ENCODE measurements around the gene RPL29.

The RPL29 gene

DNA sequence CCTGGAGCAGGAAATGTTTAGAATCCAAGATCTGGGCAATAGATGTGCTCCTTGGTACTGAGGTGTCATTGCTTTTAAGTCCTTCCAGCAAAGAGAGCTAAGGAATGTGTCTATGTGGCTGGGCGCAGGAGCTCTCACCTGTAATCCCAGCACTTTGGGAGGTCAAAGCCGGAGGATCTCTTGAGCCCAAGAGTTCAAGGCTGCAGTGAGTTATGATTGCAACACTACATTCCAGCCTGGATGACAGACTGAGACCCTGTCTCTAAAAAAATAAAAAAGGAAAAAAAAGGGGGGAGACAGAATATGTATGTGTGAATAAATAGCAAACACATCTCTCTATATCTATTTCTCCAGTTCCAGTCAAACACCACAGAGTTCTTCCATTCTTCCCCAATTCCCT is 44.8 kb downstream of the RPL29 start:
- no peak overlapping the region for H3K4me3 ChIP-seq (ENCODE audit: low read depth, low read length)
- TF ChIP-seq, protein P1, sequence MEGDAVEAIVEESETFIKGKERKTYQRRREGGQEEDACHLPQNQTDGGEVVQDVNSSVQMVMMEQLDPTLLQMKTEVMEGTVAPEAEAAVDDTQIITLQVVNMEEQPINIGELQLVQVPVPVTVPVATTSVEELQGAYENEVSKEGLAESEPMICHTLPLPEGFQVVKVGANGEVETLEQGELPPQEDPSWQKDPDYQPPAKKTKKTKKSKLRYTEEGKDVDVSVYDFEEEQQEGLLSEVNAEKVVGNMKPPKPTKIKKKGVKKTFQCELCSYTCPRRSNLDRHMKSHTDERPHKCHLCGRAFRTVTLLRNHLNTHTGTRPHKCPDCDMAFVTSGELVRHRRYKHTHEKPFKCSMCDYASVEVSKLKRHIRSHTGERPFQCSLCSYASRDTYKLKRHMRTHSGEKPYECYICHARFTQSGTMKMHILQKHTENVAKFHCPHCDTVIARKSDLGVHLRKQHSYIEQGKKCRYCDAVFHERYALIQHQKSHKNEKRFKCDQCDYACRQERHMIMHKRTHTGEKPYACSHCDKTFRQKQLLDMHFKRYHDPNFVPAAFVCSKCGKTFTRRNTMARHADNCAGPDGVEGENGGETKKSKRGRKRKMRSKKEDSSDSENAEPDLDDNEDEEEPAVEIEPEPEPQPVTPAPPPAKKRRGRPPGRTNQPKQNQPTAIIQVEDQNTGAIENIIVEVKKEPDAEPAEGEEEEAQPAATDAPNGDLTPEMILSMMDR (IDR thresholded peaks at IDR 0.05; ENCODE audit: low read depth, low read length), result no peak
- no peak for DNase-seq (ENCODE audit: low read depth, low spot score)
- in situ Hi-C loops (cut with HindIII; ENCODE audit: low sequenced_read_pairs), result no loop called here

DNA sequence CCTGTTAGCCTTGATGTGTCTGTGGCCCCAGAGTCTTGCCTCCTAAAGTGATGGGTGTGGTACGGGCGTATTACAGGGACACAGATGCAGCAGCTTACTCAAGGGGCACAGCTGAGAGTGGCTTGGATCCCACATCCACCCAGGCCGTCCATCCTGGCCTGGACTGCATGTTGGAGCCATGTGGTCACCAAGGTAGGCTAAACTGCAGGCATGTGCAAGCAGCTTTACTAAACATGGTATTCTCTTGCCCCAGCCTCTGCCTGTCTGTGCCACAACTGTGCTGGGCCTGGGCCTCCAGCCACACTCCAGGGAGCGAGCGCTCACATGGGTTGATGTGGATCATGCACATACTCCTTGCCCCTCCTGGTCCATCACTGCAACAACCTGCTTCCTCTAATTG is 46.6 kb downstream of the RPL29 start:
- in situ Hi-C loops (cut with HindIII; ENCODE audit: low sequenced_read_pairs), result no loop called here
- no peak for DNase-seq (ENCODE audit: low read depth, low spot score)
- H3K4me3 ChIP-seq (ENCODE audit: low read depth, low read length), result no peak overlapping the region
- TF ChIP-seq, protein P1 (IDR thresholded peaks at IDR 0.05; ENCODE audit: low read depth, low read length), result no peak

GRCh38 chr3:51948016-51948580 is 47.6 kb downstream of the RPL29 start:
- DNase-seq (ENCODE audit: low read depth, low spot score), result no peak
- in situ Hi-C loops (cut with HindIII; ENCODE audit: low sequenced_read_pairs), result no loop called here
- TF ChIP-seq, protein P1 (IDR thresholded peaks at IDR 0.05; ENCODE audit: low read depth, low read length), result no peak
- H3K4me3 ChIP-seq (ENCODE audit: low read depth, low read length), result no peak overlapping the region

- in situ Hi-C loops (cut with HindIII; ENCODE audit: low sequenced_read_pairs), result no loop called here
- TF ChIP-seq, protein P1 (IDR thresholded peaks at IDR 0.05; ENCODE audit: low read depth, low read length), result no peak
- DNase-seq (ENCODE audit: low read depth, low spot score), result no peak
- no peak overlapping the region for H3K4me3 ChIP-seq (ENCODE audit: low read depth, low read length)
These were observed 48.3 kb downstream of the RPL29 start for GRCh38 chr3:51947215-51947900.

GRCh38 chr3:51946796-51947195 is 48.9 kb downstream of the RPL29 start:
- in situ Hi-C loops (cut with HindIII; ENCODE audit: low sequenced_read_pairs), result no loop called here
- H3K4me3 ChIP-seq (ENCODE audit: low read depth, low read length), result no peak overlapping the region
- no peak for DNase-seq (ENCODE audit: low read depth, low spot score)
- TF ChIP-seq, protein P1 (IDR thresholded peaks at IDR 0.05; ENCODE audit: low read depth, low read length), result no peak

DNA sequence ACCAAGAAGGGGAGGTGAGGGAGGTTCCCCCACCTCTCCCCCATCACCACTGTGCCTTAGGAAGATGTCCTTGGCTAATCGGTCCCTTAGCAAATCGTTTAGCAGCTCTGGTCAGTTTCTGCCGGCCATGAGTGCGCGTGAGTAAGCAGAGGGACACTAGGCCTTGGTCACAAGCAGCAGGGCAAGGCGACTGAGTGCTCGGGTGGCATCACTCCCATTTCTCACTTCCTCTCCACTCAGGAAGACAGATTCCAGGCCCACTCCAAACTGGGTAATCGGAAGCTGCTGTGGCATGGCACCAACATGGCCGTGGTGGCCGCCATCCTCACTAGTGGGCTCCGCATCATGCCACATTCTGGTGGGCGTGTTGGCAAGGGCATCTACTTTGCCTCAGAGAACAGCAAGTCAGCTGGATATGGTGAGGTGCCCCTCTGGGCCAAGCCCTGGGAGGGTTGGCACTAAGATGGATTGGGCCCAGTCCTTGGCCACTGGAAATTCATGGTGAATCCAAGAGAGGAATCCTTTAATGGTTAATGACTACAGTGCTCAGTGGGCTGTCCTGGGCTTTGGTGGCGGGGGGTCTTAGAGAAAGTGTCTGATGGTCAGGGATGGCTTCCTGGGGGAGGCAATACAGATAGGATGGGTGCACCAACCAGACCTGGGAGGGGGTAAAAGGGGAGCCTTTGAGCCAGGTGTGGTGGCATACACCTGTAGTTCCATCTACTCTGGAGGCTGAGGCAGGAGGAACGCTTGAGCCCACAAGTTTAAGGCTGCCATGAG is 49.6 kb downstream of the RPL29 start:
- in situ Hi-C loops (cut with HindIII; ENCODE audit: low sequenced_read_pairs), result no loop called here
- H3K4me3 ChIP-seq (ENCODE audit: low read depth, low read length), result no peak overlapping the region
- DNase-seq (ENCODE audit: low read depth, low spot score), result no peak
- TF ChIP-seq, protein P1 (IDR thresholded peaks at IDR 0.05; ENCODE audit: low read depth, low read length), result no peak

Measured in astrocyte of the spinal cord (primary cell).